ENCODE measurements around the gene MBNL2. TPM values are rescaled to one million over a fixed set of nuclear protein-coding genes. Genes with fewer than 3 reads are reported as not detected.

Gene MBNL2
- total and polyA plus RNA-seq, 2 experiments from 2014 or later: 0.55 to 3.2 TPM

DNA sequence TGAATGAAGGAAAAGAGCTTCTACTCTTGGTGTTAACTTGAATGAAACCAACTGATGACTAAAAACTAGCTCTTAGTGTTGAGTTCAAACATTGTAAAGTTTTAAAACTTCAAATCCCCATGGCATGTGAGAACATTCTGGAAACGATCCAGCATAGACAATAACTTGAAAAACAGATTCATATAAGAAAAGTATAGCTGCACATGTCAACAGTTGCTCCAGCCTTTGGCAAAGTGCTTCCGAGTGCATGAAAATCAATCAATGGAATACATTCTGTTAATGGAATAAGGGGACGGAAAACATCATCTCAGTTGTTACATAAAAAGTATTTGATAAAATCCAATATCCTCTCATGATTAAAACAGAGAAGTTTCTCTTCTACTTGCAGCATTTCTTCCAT is 89.8 kb downstream of the MBNL2 start (continued):
- no peak for TF ChIP-seq JUNB (IDR thresholded peaks at IDR 0.05; ENCODE audit: unreplicated experiment)
- no peak for TF ChIP-seq EZH2phosphoT487 (IDR thresholded peaks at IDR 0.05; ENCODE audit: unreplicated experiment)
- TF ChIP-seq STAT1 (IDR thresholded peaks at IDR 0.05; ENCODE audit: unreplicated experiment): no peak
- TF ChIP-seq ZNF114 (CRISPR knock-in tag; IDR thresholded peaks at IDR 0.05): no peak
- TF ChIP-seq CREB1 (CRISPR knock-in tag; IDR thresholded peaks at IDR 0.05; ENCODE audit: low read depth): no peak

DNA sequence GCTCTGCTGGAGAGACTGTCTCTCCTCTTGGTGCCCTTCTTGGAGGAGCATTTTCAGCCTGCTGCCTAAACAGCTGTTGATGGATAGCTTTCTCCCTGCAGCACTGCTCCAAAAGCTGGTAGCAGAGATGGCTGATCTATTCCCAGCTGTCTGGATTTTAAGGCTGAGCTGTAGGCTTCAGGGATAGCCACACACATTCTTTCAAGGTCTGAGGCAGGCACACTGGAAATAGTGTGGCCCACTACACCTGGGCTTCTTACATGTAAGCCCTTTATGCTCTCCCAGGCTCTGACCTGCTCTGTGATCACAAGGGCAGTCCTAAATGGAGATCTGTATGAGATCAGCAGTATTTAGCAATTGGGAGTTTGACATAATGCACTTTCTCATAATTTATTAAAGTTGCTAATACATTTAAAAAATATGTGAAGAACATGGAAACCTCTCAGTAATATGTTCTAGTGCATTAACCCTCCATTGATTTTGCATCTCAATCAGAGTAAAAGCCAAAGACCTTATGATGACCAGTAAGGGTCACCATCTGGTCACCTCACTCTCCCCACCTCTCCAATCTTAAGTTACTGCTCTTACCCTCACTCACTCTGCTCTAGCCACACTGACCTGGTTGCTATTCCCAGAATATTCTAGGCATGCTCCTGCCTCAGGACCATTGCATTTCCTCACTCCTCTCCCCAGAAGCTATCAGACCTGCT is 91.6 kb downstream of the MBNL2 start:
- TF ChIP-seq, protein P1, sequence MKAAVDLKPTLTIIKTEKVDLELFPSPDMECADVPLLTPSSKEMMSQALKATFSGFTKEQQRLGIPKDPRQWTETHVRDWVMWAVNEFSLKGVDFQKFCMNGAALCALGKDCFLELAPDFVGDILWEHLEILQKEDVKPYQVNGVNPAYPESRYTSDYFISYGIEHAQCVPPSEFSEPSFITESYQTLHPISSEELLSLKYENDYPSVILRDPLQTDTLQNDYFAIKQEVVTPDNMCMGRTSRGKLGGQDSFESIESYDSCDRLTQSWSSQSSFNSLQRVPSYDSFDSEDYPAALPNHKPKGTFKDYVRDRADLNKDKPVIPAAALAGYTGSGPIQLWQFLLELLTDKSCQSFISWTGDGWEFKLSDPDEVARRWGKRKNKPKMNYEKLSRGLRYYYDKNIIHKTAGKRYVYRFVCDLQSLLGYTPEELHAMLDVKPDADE (IDR thresholded peaks at IDR 0.05): no peak
- TF ChIP-seq POLR2AphosphoS5 (IDR thresholded peaks at IDR 0.05; ENCODE audit: low read depth) (no peak), JUNB (IDR thresholded peaks at IDR 0.05; ENCODE audit: unreplicated experiment) (no peak), STAT1 (IDR thresholded peaks at IDR 0.05; ENCODE audit: unreplicated experiment) (no peak), NANOG (IDR thresholded peaks at IDR 0.05; ENCODE audit: borderline replicate concordance) (no peak)
- TF ChIP-seq, protein P2, sequence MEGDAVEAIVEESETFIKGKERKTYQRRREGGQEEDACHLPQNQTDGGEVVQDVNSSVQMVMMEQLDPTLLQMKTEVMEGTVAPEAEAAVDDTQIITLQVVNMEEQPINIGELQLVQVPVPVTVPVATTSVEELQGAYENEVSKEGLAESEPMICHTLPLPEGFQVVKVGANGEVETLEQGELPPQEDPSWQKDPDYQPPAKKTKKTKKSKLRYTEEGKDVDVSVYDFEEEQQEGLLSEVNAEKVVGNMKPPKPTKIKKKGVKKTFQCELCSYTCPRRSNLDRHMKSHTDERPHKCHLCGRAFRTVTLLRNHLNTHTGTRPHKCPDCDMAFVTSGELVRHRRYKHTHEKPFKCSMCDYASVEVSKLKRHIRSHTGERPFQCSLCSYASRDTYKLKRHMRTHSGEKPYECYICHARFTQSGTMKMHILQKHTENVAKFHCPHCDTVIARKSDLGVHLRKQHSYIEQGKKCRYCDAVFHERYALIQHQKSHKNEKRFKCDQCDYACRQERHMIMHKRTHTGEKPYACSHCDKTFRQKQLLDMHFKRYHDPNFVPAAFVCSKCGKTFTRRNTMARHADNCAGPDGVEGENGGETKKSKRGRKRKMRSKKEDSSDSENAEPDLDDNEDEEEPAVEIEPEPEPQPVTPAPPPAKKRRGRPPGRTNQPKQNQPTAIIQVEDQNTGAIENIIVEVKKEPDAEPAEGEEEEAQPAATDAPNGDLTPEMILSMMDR (conservative IDR thresholded peaks at IDR 0.05; ENCODE audit: low read depth in 2 of 2): no peak
- H4K20me1 ChIP-seq (replicated peaks; ENCODE audit: insufficient read depth): no peaks in the 10 kb centered on the region
- no peak for ATAC-seq

DNA sequence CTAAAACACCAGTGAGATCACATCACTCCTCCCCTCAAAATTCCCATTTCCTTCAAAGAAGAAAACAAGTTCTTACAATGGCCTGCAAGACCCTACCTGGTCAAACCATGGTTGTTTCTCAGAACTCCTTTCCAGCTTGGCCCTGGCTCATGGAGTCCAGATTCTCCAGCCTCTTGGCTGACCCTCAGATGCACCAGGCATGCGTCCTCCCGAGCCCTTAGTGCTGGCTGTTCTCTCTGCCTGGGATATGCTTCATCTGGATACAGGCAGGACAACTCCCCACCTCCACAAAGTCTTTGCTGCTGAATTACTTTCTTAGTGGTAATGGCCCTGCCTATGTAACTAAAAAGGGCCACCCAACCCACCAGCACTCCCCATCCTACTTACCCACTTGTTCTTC is 94.3 kb downstream of the MBNL2 start:
- Histone ChIP-seq H3K4me3 (no peak overlapping the region), H3K36me3 (ENCODE audit: insufficient read depth) (no peaks in the 10 kb centered on the region), H3K79me2 (replicated peaks; ENCODE audit: insufficient read depth) (no peaks in the 10 kb centered on the region), H3K4me1 (ENCODE audit: insufficient read depth) (no peaks in the 10 kb centered on the region), H3K4me2 (no peak overlapping the region), H3K27ac (ENCODE audit: low read depth) (no peak overlapping the region), H2AFZ (no peak overlapping the region), H3K27me3 (ENCODE audit: insufficient read depth) (no peaks in the 10 kb centered on the region), H3K9me2 (ENCODE audit: insufficient read depth) (no peaks in the 10 kb centered on the region), H4K20me1 (replicated peaks; ENCODE audit: insufficient read depth) (no peaks in the 10 kb centered on the region), H3F3A (replicated peaks; ENCODE audit: low read depth) (no peaks in the 10 kb centered on the region)
- no peaks in the 10 kb centered on the region for H3K36me3 Mint-ChIP-seq (ENCODE audit: low read depth)
- no peak overlapping the region for H3K4me3 Mint-ChIP-seq
- ATAC-seq (no peak), DNase-seq (ENCODE audit: low spot score) (no peak)
- H3K9me3 Mint-ChIP-seq: no peaks in the 10 kb centered on the region
- H3K4me1 Mint-ChIP-seq: peaks cover 12% of the 10 kb centered on the region
- no peaks in the 10 kb centered on the region for H3K27me3 Mint-ChIP-seq (ENCODE audit: insufficient read depth, low read depth, poor library complexity)
- no peak overlapping the region for H3K27ac Mint-ChIP-seq
- TF ChIP-seq, protein P1 (IDR thresholded peaks at IDR 0.05): no peak
- TF ChIP-seq, protein P3, sequence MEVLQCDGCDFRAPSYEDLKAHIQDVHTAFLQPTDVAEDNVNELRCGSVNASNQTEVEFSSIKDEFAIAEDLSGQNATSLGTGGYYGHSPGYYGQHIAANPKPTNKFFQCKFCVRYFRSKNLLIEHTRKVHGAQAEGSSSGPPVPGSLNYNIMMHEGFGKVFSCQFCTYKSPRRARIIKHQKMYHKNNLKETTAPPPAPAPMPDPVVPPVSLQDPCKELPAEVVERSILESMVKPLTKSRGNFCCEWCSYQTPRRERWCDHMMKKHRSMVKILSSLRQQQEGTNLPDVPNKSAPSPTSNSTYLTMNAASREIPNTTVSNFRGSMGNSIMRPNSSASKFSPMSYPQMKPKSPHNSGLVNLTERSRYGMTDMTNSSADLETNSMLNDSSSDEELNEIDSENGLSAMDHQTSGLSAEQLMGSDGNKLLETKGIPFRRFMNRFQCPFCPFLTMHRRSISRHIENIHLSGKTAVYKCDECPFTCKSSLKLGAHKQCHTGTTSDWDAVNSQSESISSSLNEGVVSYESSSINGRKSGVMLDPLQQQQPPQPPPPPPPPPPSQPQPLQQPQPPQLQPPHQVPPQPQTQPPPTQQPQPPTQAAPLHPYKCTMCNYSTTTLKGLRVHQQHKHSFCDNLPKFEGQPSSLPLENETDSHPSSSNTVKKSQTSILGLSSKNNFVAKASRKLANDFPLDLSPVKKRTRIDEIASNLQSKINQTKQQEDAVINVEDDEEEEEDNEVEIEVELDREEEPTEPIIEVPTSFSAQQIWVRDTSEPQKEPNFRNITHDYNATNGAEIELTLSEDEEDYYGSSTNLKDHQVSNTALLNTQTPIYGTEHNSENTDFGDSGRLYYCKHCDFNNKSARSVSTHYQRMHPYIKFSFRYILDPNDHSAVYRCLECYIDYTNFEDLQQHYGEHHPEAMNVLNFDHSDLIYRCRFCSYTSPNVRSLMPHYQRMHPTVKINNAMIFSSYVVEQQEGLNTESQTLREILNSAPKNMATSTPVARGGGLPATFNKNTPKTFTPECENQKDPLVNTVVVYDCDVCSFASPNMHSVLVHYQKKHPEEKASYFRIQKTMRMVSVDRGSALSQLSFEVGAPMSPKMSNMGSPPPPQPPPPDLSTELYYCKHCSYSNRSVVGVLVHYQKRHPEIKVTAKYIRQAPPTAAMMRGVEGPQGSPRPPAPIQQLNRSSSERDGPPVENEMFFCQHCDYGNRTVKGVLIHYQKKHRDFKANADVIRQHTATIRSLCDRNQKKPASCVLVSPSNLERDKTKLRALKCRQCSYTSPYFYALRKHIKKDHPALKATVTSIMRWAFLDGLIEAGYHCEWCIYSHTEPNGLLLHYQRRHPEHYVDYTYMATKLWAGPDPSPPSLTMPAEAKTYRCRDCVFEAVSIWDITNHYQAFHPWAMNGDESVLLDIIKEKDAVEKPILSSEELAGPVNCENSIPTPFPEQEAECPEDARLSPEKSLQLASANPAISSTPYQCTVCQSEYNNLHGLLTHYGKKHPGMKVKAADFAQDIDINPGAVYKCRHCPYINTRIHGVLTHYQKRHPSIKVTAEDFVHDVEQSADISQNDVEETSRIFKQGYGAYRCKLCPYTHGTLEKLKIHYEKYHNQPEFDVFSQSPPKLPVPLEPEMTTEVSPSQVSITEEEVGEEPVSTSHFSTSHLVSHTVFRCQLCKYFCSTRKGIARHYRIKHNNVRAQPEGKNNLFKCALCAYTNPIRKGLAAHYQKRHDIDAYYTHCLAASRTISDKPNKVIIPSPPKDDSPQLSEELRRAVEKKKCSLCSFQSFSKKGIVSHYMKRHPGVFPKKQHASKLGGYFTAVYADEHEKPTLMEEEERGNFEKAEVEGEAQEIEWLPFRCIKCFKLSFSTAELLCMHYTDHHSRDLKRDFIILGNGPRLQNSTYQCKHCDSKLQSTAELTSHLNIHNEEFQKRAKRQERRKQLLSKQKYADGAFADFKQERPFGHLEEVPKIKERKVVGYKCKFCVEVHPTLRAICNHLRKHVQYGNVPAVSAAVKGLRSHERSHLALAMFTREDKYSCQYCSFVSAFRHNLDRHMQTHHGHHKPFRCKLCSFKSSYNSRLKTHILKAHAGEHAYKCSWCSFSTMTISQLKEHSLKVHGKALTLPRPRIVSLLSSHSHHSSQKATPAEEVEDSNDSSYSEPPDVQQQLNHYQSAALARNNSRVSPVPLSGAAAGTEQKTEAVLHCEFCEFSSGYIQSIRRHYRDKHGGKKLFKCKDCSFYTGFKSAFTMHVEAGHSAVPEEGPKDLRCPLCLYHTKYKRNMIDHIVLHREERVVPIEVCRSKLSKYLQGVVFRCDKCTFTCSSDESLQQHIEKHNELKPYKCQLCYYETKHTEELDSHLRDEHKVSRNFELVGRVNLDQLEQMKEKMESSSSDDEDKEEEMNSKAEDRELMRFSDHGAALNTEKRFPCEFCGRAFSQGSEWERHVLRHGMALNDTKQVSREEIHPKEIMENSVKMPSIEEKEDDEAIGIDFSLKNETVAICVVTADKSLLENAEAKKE (CRISPR knock-in tag; IDR thresholded peaks at IDR 0.05): no peak

More for the DNA sequence above, 91.6 kb downstream of the MBNL2 start:
- Histone ChIP-seq H3K27ac (ENCODE audit: low read depth) (no peak overlapping the region), H3K27me3 (ENCODE audit: insufficient read depth) (no peaks in the 10 kb centered on the region), H3K9me2 (ENCODE audit: insufficient read depth) (peaks cover 9% of the 10 kb centered on the region), H3K79me2 (replicated peaks; ENCODE audit: insufficient read depth) (no peaks in the 10 kb centered on the region), H3K4me3 (no peak overlapping the region), H3K4me2 (no peak overlapping the region), H2AFZ (no peak overlapping the region), H3F3A (replicated peaks; ENCODE audit: low read depth) (no peaks in the 10 kb centered on the region), H3K4me1 (ENCODE audit: insufficient read depth) (no peaks in the 10 kb centered on the region), H3K36me3 (ENCODE audit: insufficient read depth) (no peaks in the 10 kb centered on the region)
- no peak for DNase-seq (ENCODE audit: low spot score)
- Mint-ChIP-seq H3K36me3 (ENCODE audit: low read depth) (no peaks in the 10 kb centered on the region), H3K4me3 (no peak overlapping the region), H3K27me3 (ENCODE audit: insufficient read depth, low read depth, poor library complexity) (no peaks in the 10 kb centered on the region), H3K27ac (no peak overlapping the region), H3K4me1 (peaks cover 7% of the 10 kb centered on the region), H3K9me3 (no peaks in the 10 kb centered on the region)
